LNCaP clone FGC (cell line): ENCODE data around the gene CALY.

Experiments used
- DNase-seq: peaks from one replicate; pipeline ENCODE4 v3.0.0-alpha.2; 2011; ENCODE audit warnings: low read depth
- H3K4me3 ChIP-seq: 2 replicates; pipeline ENCODE4 v1.5.1; 2011; ENCODE audit warnings: mild to moderate bottlenecking, low read depth, low read length, control low read depth
- CTCF ChIP-seq: IDR thresholded peaks from 2 replicates; pipeline ENCODE4 v1.5.1; 2012; ENCODE audit warnings: mild to moderate bottlenecking; ENCODE audit not compliant: control insufficient read depth, insufficient read depth; ENCODE audit errors: extremely low read depth

CALY gene

GRCh38 chr10:133355266-133355665 is 18.6 kb upstream of the CALY start:
- TF ChIP-seq CTCF = no peak
- no peak overlapping the region for H3K4me3 ChIP-seq
- DNase-seq = no peak

- no peak overlapping the region for H3K4me3 ChIP-seq
- DNase-seq = no peak
- no peak for TF ChIP-seq CTCF
Observed at GRCh38 chr10:133354672-133355240, 18.1 kb upstream of the CALY start.

GRCh38 chr10:133353988-133354605 is 17.4 kb upstream of the CALY start:
- no peak overlapping the region for H3K4me3 ChIP-seq
- TF ChIP-seq CTCF = no peak
- DNase-seq = no peak

- DNase-seq = peak; percentile 32
- no peak for TF ChIP-seq CTCF
- no peak overlapping the region for H3K4me3 ChIP-seq
Observed at GRCh38 chr10:133353202-133353959, 16.7 kb upstream of the CALY start.

GRCh38 chr10:133351408-133352318 is 15.0 kb upstream of the CALY start:
- no peak overlapping the region for H3K4me3 ChIP-seq
- no peak for DNase-seq
- no peak for TF ChIP-seq CTCF

- no peak for TF ChIP-seq CTCF
- no peak overlapping the region for H3K4me3 ChIP-seq
- DNase-seq = no peak
Observed at GRCh38 chr10:133350950-133351329, 14.2 kb upstream of the CALY start.
